ENCODE data around the gene SMIM43.

SMIM43 gene

GRCh38 chr4:121764702-121765367, at the start of gene SMIM43:
TSS of gene SMIM43 (minus strand) at chr4:121765164. CDS start at chr4:121765105, 59 bp downstream.
- DNase-seq = no peak

DNA sequence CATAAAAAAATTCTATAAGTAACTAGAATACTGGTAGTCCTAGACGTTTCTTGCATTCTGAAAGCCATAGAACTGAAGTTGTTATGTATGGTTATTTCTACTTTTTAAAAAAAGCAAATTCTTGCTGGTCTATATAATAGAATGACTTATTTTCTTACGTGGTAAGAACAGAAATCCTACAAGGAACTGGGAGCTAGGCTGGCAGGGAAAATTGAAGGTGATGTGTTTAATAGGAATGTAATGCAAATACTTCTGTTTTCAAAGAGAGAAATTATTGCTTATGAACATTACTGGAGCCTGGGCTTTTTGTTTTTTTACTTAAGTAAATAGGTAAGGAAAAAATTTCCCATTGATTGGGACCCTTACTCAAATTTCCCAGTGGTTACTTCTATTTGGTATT, 49.8 kb upstream of the SMIM43 start:
- no peak for DNase-seq

DNA sequence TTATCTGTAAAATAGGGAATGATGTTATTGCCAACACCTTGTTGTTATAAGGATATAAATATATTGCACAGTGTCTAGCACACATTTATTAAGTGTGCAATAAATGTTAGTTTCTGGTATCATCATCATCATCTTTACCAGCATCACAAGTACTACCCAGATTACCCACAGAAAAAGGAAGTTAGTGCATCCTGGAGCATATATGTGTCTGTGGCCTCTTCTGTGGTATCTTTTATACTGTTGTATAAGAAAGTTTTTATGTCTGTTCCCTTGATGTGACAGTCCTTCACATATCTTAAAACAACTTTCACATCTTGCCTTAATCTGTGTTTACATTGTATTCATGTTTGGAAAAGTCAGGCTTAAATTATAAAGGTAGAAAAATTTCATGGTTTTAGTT, 46.2 kb upstream of the SMIM43 start:
- no peak for DNase-seq

DNA sequence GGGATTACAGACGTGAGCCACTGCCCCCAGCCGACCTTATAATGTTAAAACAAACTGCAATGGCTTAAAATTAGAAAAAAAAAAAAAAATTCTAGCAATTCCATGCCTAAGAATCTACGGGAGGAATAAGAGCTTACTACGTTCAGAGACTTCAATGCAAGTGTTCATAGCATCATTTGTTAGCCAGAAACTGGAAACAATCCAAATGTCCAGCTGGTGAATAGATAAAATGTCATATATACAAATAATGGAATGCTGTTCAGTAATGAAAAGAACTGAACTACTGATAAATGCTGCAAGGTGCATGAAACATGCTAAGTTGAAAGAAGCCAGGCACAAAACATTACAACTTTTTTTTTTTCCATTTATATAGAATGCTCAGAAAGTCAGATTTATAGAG, 41.4 kb upstream of the SMIM43 start:
- DNase-seq = no peak

- DNase-seq = peak; percentile 13
Measured at GRCh38 chr4:121801715-121802075, 36.7 kb upstream of the SMIM43 start.

DNA sequence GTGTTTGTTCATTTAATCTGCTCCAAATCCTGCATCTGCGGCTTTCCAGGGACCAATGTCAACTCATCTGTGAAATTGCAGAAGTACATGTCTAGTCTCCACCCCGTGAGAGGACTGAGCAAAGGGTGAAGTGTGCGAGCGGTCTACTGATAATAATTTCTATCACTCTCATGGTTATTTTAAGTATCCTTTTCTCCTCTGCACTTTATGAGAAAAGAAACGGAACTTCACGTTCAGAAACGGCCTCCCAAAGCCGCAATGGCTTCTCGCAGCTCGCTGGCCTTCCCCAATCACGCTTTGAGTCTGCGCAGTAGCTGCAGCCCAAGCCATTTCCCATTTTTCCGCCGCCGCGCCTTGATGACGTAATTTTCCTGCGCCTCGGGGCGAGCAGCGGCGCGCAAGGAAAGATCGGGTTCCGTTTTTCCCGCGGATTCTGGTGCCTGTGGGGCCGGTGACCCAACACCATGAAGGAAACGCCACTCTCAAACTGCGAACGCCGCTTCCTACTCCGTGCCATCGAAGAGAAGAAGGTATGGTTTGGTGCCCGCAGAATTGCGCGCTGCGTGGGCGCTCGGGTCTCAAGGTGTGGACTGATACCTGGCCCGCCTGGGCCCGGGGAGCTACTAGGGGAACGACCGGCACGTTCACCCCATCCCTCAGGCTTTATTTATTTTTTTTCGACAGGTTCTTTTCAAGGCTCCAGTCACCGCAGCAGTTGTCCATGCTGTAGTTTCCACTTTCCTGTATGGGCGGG, 36.2 kb upstream of the SMIM43 start, which contains the start of gene EXOSC9:
TSS of gene EXOSC9 (plus strand) at position 363 of the 754 bp plus-strand sequence. CDS start at position 465, 102 bp downstream.
- peak; percentile 98 for DNase-seq

GRCh38 chr4:121800638-121800960, 35.6 kb upstream of the SMIM43 start:
- DNase-seq = peak; percentile 4

GRCh38 chr4:121799867-121800501, 35.0 kb upstream of the SMIM43 start:
- DNase-seq = no peak

GRCh38 chr4:121799208-121799823, 34.4 kb upstream of the SMIM43 start:
- DNase-seq = peak; percentile 64

DNA sequence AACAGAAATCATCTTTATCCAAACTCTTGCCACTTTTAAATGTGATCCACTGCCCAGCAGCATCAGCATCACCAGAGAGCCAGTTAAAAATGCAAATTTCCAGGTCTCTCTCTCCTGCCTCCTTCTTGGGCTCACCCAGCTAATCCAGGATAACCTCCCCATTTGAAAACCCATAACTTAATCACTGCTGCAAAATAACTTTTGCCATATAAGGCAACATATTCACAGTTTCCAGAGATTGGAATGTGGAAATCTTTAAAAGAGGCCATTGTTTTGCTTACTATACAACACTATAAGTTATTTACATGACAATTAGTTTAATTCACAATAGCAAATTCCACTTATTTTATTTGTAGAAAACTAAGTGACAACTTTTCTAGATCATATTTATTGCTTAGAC, 31.3 kb upstream of the SMIM43 start:
- no peak for DNase-seq

GRCh38 chr4:121794505-121795188, 29.7 kb upstream of the SMIM43 start:
- no peak for DNase-seq

GRCh38 chr4:121792966-121793365, 28.0 kb upstream of the SMIM43 start:
- DNase-seq = no peak

DNA sequence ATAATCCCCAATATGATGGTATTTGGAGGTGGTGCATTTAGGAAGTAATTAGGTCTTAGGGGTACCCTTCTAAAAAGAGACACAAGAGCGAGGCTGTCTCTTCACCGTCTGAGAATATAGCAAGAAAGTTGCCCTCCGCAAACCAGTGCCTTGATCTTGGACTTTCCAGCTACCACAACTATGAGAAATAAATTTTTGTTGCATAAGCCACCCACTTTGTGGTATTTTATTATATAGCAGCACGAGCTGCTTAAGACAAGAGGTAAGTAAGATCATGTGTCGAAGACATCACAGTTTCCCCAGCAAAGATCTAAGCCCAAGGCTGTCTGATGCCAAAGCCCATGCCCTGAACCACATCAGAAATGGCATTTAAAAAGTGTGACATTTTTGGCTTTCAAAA, 26.5 kb upstream of the SMIM43 start:
- DNase-seq = no peak

- no peak for DNase-seq
Measured at GRCh38 chr4:121790976-121791375, 26.0 kb upstream of the SMIM43 start.

DNA sequence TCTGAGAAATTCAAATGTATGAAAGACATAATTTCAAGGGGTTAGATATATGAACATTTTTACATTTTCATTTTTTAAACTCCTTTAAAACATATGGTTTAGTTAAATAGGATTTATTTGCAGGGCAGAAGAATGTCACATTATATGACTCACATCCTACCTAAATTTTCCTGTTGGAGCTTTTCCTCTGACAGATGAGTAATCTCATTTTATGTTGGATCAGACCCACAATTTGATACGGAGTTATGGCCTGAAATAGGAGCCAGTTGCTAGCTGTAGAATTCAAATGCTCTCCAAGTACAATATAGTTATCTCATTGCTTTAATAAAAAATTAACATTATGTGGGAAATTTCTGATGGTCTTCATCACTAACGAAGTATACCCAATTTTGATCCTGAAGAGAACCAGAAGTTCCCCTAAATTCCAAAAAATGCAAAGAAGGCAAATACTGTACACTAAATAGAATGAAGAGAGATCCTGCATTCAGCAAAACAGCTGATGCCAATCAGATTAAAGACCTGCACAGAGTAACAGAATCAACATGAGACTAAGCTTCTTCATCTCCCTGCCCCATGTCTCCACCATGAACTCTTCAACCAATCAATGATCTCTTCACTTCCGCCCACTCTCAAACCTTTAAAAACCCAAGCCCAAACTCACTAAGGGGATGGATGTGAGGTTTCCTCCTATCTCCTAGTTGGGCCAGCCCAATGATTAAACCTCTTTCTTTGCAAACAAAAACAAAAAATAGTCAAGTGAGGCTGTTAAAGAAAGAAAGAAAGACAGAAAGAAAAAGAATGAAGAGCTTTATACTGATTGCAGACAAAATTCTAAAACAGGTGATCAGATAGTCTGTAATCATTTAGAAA, 25.2 kb upstream of the SMIM43 start:
- no peak for DNase-seq

DNA sequence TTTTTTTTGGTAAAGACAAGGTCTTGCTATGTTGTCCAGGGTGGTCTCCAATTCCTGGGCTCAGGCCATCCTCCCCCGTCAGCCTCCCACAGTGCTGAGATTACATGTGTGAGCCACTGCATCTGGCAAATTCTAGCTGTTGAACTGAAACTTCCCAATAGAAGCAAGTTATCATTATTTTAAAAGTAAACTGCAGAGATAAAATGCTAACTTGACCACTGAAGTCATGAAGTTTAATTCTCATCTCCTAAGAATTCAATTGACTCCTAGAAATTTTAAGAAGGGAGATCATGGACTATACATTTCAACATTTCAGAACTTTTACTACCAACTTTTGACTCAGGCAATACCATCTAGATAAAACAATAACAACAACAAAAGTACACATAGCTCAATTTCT, 24.5 kb upstream of the SMIM43 start:
- DNase-seq = no peak

- no peak for DNase-seq
Measured at GRCh38 chr4:121788896-121789295, 23.9 kb upstream of the SMIM43 start.

DNA sequence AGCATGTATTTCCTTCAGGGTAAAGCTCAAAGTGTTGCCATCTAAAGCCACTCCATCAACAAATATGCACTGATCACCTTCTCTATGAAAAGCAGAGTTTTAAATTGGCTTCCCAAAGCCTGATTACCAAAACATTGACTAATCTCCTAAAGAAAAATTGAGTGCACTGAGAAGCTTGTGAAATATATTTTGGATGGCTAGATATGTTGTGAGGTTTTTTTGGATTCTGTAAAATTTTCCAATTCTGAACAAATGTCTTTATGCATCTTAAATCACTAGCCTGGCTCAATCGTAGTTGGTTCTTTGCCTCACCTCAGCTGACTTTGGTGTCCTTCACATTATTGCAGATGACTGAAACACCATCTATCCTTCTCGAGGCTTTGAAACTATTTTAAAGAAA, 21.3 kb upstream of the SMIM43 start:
- DNase-seq = no peak

DNA sequence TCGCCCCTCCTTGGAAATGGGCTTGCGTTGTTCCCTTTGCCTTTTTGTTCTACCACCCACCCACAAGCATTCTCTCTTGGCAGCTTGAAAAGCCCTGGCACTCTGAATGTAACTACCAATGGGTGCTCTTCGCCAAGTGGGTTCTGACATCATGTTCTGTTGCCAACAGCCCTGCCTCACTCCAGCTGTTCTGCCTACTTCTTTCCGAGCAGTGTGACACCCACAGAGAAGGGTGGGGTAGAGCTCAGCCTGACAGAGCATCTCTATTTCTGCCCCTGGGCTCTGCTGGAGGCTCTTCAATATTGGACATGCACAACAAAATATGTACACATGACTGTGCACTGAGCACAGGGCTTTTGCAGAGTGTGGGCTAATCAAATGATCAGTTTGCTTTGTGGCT, 20.5 kb upstream of the SMIM43 start:
- no peak for DNase-seq

DNA sequence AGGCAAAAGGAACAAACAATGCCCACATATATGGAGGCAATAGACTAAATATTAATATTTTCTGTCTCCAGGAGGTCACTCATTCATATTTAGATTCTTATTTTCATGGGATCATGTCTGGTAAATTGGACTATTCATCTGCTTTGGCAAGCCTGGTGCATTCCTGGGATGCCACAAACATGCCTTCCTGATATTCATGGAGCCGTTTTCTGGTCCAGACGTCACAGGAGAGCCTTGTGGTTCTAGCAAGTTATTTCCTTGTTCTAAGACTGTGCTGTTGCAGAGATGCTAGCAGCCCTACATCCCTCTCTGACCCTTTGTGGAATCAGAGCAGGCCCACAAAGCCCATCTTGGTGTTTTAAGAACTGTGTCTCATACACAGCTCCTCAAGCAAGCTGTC, 20.0 kb upstream of the SMIM43 start:
- DNase-seq = no peak

GRCh38 chr4:121784401-121784800, 19.4 kb upstream of the SMIM43 start:
- no peak for DNase-seq

- peak; percentile 39 for DNase-seq
Measured at GRCh38 chr4:121783210-121783609, 18.2 kb upstream of the SMIM43 start.

Measured in suppressor macrophage treated with lipopolysaccharide for 4 hours (primary cell).